Myocyte (in vitro differentiated cells): ENCODE results near the gene IRX4. TPM values are rescaled to one million over a fixed set of nuclear protein-coding genes. Genes with fewer than 3 reads are reported as not detected.
"Not testable (repeated sequence)": the region's sequence is repeated elsewhere in the genome, so short reads cannot be mapped to it uniquely, and the experiment has no call there.

ENCODE experiments used
- DNase-seq: peaks from one replicate; pipeline ENCODE4 v3.0.0-alpha.2; 2012; ENCODE audit warnings: low read depth
- total RNA-seq: library from RNA; depleted of rRNA; stranded (reverse); fragments of >200 nt; gene quantifications from 2 replicates; pipeline ENCODE4 v1.2.3, GENCODE V29; 2014

Gene IRX4
- total RNA-seq, 1 donor from 2014 or later = not detected

DNA sequence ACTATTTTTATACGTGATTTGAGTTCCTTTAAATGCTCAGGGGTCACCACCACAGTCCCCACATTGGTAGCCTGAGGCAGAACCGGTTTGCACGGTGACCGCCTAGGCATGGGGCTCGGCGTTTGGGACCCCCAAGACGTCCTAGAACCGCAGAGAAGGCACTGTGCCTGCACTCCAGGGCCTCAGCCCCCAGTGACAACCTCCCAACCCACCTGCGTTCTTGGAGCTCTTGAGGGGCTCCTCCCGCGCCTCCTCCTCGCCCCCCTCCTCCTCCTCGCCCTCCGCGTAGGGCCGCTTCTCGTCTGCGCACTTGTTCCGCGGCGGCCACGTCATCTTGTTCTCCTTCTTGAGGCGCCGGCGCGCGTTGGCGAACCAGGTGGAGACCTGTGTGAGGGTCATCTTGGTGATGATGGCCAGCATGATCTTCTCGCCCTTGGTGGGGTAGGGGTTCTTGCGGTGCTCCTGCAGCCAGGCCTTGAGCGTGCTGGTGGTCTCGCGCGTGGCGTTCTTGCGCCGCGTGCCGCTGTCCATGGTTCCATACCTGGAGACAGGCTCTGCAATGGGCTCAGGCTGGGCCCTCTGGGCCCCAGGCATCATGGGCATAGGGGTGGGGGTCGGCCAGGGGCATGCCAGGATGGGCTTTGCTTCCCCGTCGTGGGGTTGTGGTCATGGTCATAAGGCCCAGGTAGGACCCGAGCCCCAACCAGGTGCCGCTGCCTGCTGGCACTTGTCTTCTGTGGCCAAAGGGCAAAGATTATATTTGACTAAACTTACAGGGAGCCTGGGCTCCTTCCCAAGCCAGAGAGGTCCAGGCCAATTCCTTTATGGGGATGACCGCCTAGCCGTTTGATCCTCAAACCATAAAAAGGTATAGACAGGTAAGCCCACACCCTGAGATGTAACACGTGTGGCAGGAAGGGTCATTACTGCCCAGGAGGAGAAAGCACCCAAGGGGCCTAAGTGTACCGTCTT is 3.1 kb downstream of the IRX4 start:
- DNase-seq = no peak

GRCh38 chr5:1878050-1878849 is 4.5 kb downstream of the IRX4 start:
- no peak for DNase-seq

GRCh38 chr5:1877103-1878049 is 5.3 kb downstream of the IRX4 start:
- no peak for DNase-seq

- DNase-seq = no peak
Observed at GRCh38 chr5:1876660-1877064, 6.1 kb downstream of the IRX4 start.

- DNase-seq = no peak
Observed at GRCh38 chr5:1875843-1876659, 6.7 kb downstream of the IRX4 start.

- DNase-seq = no peak
Observed at GRCh38 chr5:1875281-1875842, 7.4 kb downstream of the IRX4 start.

GRCh38 chr5:1874771-1875220 is 7.9 kb downstream of the IRX4 start:
- DNase-seq = no peak

DNA sequence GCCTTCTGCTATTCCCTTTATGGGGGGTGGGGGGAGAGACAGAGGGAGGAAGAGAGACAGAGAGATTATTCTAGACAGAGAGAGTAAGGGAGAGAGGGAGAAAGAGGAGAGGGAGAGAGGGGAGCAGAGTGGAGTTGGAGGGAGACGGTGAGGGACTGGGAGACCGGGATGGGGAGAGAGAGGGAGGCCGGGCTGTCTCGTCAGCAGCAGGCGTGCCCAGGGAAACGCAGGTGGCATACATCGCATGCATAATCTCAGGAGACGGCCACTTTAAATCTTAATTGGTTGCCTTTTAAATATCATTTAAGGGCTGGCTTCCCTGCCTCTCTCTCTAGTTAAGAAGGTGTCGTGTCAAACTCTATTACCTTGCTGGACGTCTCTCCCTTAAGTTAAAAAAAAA is 8.4 kb downstream of the IRX4 start:
- no peak for DNase-seq

- no peak for DNase-seq
Observed at GRCh38 chr5:1873243-1873959, 9.3 kb downstream of the IRX4 start.

DNA sequence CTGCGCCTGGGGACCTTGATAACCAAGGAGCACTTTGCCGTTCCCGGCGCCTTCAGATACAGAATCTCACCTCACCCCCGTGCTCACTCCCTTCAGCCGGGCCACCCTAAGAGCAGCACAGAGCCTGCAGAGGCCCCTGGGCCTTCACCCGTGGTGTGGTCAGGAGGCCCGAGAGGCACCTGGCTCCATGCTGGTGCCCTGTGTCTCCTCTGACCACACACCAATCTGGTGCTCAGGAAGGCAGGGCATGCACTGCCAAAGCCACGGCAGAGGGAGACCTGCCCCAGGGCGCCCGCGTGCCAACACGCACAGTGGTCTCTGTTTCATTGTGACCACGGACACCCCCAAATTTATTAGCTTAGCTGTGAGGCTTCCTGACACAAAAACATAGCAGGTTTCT is 11.3 kb downstream of the IRX4 start:
- no peak for DNase-seq

DNA sequence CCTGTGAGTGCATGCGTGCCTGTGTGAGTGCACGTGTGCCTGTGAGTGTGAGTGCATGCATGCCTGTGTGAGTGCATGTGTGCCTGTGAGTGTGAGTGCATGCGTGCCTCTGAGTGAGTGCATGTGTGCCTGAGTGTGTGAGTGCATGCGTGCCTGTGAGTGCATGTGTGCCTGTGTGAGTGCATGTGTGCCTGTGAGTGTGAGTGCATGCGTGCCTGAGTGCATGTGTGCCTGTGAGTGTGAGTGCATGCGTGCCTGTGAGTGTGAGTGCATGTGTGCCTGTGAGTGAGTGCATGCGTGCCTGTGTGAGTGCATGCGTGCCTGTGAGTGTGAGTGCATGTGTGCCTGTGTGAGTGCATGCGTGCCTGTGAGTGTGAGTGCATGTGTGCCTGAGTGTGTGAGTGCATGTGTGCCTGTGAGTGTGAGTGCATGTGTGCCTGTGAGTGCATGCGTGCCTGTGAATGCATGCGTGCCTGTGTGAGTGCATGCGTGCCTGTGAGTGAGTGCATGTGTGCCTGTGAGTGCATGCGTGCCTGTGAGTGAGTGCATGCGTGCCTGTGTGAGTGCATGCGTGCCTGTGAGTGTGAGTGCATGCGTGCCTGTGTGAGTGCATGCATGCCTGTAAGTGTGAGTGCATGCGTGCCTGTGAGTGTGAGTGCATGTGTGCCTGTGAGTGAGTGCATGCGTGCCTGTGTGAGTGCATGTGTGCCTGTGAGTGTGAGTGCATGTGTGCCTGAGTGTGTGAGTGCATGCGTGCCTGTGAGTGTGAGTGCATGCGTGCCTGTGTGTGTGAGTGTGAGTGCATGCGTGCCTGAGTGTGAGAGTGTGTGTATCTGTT is 12.1 kb downstream of the IRX4 start:
- DNase-seq = not testable (repeated sequence)

- DNase-seq = no peak
Observed at GRCh38 chr5:1868886-1869475, 13.7 kb downstream of the IRX4 start.

GRCh38 chr5:1867815-1868143 is 14.9 kb downstream of the IRX4 start:
- no peak for DNase-seq

DNA sequence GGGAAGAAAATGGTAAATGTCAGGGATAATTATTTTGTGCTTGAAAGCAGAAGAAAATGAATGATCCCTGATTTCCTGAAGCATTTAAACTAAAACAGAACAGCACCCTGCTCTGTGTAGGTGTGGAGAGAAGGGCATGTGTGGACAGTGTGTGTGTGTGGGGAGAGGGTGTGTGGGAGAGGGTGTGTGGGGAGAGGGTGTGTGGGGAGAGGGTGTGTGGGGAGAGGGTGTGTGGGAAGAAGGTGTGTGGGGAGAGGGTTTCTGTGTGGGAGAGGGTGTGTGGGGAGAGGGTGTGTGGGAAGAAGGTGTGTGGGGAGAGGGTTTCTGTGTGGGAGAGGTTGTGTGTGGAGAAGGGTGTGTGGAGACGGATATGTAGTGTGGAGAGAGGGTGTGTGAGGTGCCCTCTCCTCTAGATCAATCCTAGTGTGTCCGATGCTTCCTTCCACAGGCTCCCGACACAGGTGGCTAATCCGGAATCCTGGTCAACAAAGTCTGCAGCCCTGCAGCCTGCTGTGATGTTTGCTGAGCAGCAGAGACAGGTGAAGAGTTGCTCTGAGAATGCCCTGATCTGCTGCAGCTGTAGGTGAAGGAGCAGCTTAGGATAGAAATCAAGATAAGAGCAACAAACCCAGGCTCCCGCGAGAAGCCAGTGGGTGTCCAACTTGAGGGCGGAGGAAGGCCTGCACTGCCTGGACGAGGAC is 15.5 kb downstream of the IRX4 start:
- no peak for DNase-seq

DNA sequence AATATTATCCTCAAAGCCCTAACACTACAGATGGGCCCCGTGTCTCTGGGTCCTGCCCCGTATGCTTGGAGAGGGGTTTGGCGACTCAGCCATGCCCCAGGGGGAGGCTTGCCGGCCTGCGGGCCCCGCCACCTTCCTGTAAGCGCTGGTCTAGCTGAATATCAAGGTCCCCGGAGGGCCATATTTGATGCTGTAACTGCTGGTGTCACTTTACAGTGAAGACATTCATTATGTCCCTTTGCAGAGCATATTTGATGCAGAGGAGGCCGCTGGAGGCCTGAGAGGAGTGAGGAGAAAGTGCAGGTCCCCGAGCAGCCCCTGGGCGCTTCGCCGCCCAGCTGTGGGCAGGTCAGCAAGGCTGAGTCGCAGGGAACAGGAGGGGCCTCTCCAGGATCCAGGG is 16.8 kb downstream of the IRX4 start:
- DNase-seq = no peak

GRCh38 chr5:1865486-1865885 is 17.2 kb downstream of the IRX4 start:
- no peak for DNase-seq

- no peak for DNase-seq
Observed at GRCh38 chr5:1864896-1865440, 17.8 kb downstream of the IRX4 start.
